Thoracic aorta (tissue), 2 donors: ENCODE measurements around the gene VPS4A. TPM values are rescaled to one million over a fixed set of nuclear protein-coding genes. Genes with fewer than 3 reads are reported as not detected.

Source experiments
- ATAC-seq: fragments of 150-250 bp; one replicate; pipeline ENCODE4 v1.8.0; 2017; ENCODE audit warnings: low read depth; ENCODE audit not compliant: insufficient number of reproducible peaks, low FRiP score
- DNase-seq: peaks from one replicate; pipeline ENCODE4 v3.0.0-alpha.2; 2020; ENCODE audit warnings: low spot score
- H3K27ac ChIP-seq, 2 donors: fragments of 200-600 bp; sonication (generic); 1 replicate in 1 of 2; 2 replicates in 1 of 2; pipeline ENCODE4 v1.5.1; 2016; ENCODE audit warnings: mild to moderate bottlenecking in 2 of 2, moderate library complexity in 2 of 2
- H3K27me3 ChIP-seq: fragments of 200-600 bp; sonication (generic); replicated peaks from 2 replicates; pipeline ENCODE4 v1.6.0; 2016; ENCODE audit warnings: mild to moderate bottlenecking; ENCODE audit not compliant: insufficient read depth
- H3K36me3 ChIP-seq: fragments of 200-600 bp; sonication (generic); one replicate; pipeline ENCODE4 v1.5.1; 2016
- H3K4me1 ChIP-seq, 2 donors: fragments of 200-600 bp; sonication (generic); 1 replicate in 1 of 2; 2 replicates in 1 of 2; pipeline versions ENCODE4 v1.5.1 to v1.6.0; 2016; ENCODE audit warnings: low read depth in 2 of 2, mild to moderate bottlenecking in 1 of 2; ENCODE audit not compliant: control insufficient read depth in 1 of 2
- H3K4me3 ChIP-seq: fragments of 200-600 bp; sonication (generic); 2 replicates; pipeline ENCODE4 v1.5.1; 2016; ENCODE audit warnings: mild to moderate bottlenecking
- H3K9me3 ChIP-seq: fragments of 200-600 bp; sonication (generic); 2 replicates; pipeline ENCODE4 v1.5.1; 2016
- CTCF ChIP-seq: fragments of 200-600 bp; sonication (generic); IDR thresholded peaks from one replicate; pipeline ENCODE4 v1.5.1; 2019; ENCODE audit warnings: antibody characterized with exemption
- total RNA-seq, 2 donors: library from RNA; depleted of rRNA; stranded (reverse); fragments of >200 nt; gene quantifications; one replicate each; pipeline versions ENCODE4 v1.1.0 to v1.2.3, GENCODE V29; 2016

The VPS4A gene
- total RNA-seq, 2 donors from 2014 or later = 26.3 to 38.5 TPM

- DNase-seq = no peak
- H3K9me3 ChIP-seq = no peaks in the 10 kb centered on the region
- no peak overlapping the region for H3K4me3 ChIP-seq
- H3K27ac ChIP-seq = no peak overlapping the region
- no peak for TF ChIP-seq CTCF
- H3K27me3 ChIP-seq = no peaks in the 10 kb centered on the region
- H3K4me1 ChIP-seq = no peaks in the 10 kb centered on the region
- no peak for ATAC-seq
- peaks cover 8% of the 10 kb centered on the region for H3K36me3 ChIP-seq
Observed at GRCh38 chr16:69298261-69298660, 12.9 kb upstream of the VPS4A start.

- Histone ChIP-seq H3K4me1 (no peaks in the 10 kb centered on the region), H3K27ac (no peak overlapping the region), H3K9me3 (no peaks in the 10 kb centered on the region), H3K27me3 (no peaks in the 10 kb centered on the region), H3K36me3 (peaks cover 14% of the 10 kb centered on the region), H3K4me3 (no peak overlapping the region)
- ATAC-seq = no peak
- DNase-seq = no peak
- TF ChIP-seq CTCF = no peak
Observed at GRCh38 chr16:69301187-69301586, 10.0 kb upstream of the VPS4A start.

GRCh38 chr16:69301861-69302260, 9.3 kb upstream of the VPS4A start:
- no peak overlapping the region for H3K27ac ChIP-seq
- DNase-seq = no peak

GRCh38 chr16:69302301-69302700, 8.8 kb upstream of the VPS4A start:
- no peak for ATAC-seq
- no peak for DNase-seq
- H3K36me3 ChIP-seq = peaks cover 14% of the 10 kb centered on the region
- no peak for TF ChIP-seq CTCF
- no peaks in the 10 kb centered on the region for H3K4me1 ChIP-seq
- no peaks in the 10 kb centered on the region for H3K9me3 ChIP-seq
- H3K4me3 ChIP-seq = no peak overlapping the region
- no peak overlapping the region for H3K27ac ChIP-seq
- no peaks in the 10 kb centered on the region for H3K27me3 ChIP-seq

More at GRCh38 chr16:69301861-69302260, 9.3 kb upstream of the VPS4A start:
- no peak overlapping the region for H3K4me3 ChIP-seq
- ATAC-seq = no peak
- H3K4me1 ChIP-seq = no peaks in the 10 kb centered on the region
- no peaks in the 10 kb centered on the region for H3K27me3 ChIP-seq
- H3K36me3 ChIP-seq = peaks cover 14% of the 10 kb centered on the region
- H3K9me3 ChIP-seq = no peaks in the 10 kb centered on the region
- no peak for TF ChIP-seq CTCF

GRCh38 chr16:69306031-69306430, 5.1 kb upstream of the VPS4A start:
- Histone ChIP-seq H3K9me3 (no peaks in the 10 kb centered on the region), H3K36me3 (peaks cover 6% of the 10 kb centered on the region), H3K4me1 (peaks cover 3 to 5% of the 10 kb centered on the region in 2 donors), H3K27ac (no peak overlapping the region), H3K27me3 (no peaks in the 10 kb centered on the region), H3K4me3 (no peak overlapping the region)
- no peak for TF ChIP-seq CTCF
- ATAC-seq = no peak
- DNase-seq = no peak
